Peyer's patch (tissue), 4 donors: Measurements from ENCODE around the gene FAT1.

Experiments
- CTCF ChIP-seq, 6 experiments: fragments of 450-650 bp in 4 of 6; fragments of 200-600 bp in 2 of 6; sonication (generic) in 1 of 6; IDR thresholded peaks; one replicate each; pipeline ENCODE4 v1.5.1; 2017 to 2019; ENCODE audit warnings: antibody characterized with exemption in 6 of 6, mild to moderate bottlenecking in 3 of 6, moderate library complexity in 1 of 6
- POLR2A ChIP-seq, 2 donors: fragments of 450-650 bp; IDR thresholded peaks; one replicate each; pipeline ENCODE4 v1.5.1; 2017; ENCODE audit warnings: antibody characterized with exemption in 2 of 2, mild to moderate bottlenecking in 2 of 2, moderate library complexity in 2 of 2

- TF ChIP-seq CTCF (IDR thresholded peaks at IDR 0.05), result no peak
- TF ChIP-seq POLR2A (IDR thresholded peaks at IDR 0.05), result no peak
Measured at GRCh38 chr4:186669735-186670134, 53.9 kb downstream of the FAT1 start.
